Activated naive CD4-positive, alpha-beta T cell treated with anti-CD3 and anti-CD28 coated beads, Interleukin-2, amount 10 ng/mL, durations not matched to agents 7 days and 5 days (primary cell): Measurements from ENCODE around the gene CRACR2B.

Experiments used
- CTCF ChIA-PET: fragments of 350-600 bp; sonication (Branson Sonifier 250); formaldehyde crosslinking; loops from one replicate; lab custom pipeline; 2021; ENCODE audit warnings: antibody characterized with exemption; lab: Charles Lee
- DNase-seq: peaks from one replicate; pipeline ENCODE4 v3.0.0-alpha.2; 2020
- H3K27ac Mint-ChIP-seq: one replicate; pipeline ENCODE4 v1.8.0; 2021; ENCODE audit warnings: mild to moderate bottlenecking, moderate library complexity, mixed read lengths
- H3K27me3 Mint-ChIP-seq: one replicate; pipeline ENCODE4 v1.8.0; 2021; ENCODE audit warnings: mild to moderate bottlenecking, mixed read lengths
- H3K36me3 Mint-ChIP-seq: one replicate; pipeline ENCODE4 v1.8.0; 2021; ENCODE audit warnings: mixed read lengths
- H3K4me1 Mint-ChIP-seq: one replicate; pipeline ENCODE4 v1.8.0; 2021; ENCODE audit warnings: mixed read lengths
- H3K4me3 Mint-ChIP-seq: one replicate; pipeline ENCODE4 v1.8.0; 2021; ENCODE audit warnings: mild to moderate bottlenecking, moderate library complexity, mixed read lengths
- H3K9me3 Mint-ChIP-seq: one replicate; pipeline ENCODE4 v1.8.0; 2021; ENCODE audit warnings: mixed read lengths

CRACR2B gene

GRCh38 chr11:824942-825341 lies 2.8 kb upstream of the CRACR2B start:
- CTCF ChIA-PET = no interaction called here
- H3K36me3 Mint-ChIP-seq = peaks cover 13% of the 10 kb centered on the region
- no peak for DNase-seq
- H3K27ac Mint-ChIP-seq = no peak overlapping the region
- H3K4me3 Mint-ChIP-seq = no peak overlapping the region
- no peaks in the 10 kb centered on the region for H3K9me3 Mint-ChIP-seq
- H3K27me3 Mint-ChIP-seq = peaks cover 27% of the 10 kb centered on the region
- H3K4me1 Mint-ChIP-seq = peaks cover 46% of the 10 kb centered on the region

- DNase-seq = no peak
- Mint-ChIP-seq H3K36me3 (peaks cover 13% of the 10 kb centered on the region), H3K27me3 (peaks cover 33% of the 10 kb centered on the region), H3K4me1 (peaks cover 45% of the 10 kb centered on the region), H3K4me3 (no peak overlapping the region), H3K9me3 (no peaks in the 10 kb centered on the region), H3K27ac (no peak overlapping the region)
- CTCF ChIA-PET = no interaction called here
Measured at GRCh38 chr11:825366-826226, 2.1 kb upstream of the CRACR2B start.

- CTCF ChIA-PET = no interaction called here
Measured at GRCh38 chr11:826227-826621, 1.5 kb upstream of the CRACR2B start.

GRCh38 chr11:826836-827145 lies 928 bp upstream of the CRACR2B start:
- Mint-ChIP-seq H3K4me3 (peak overlapping the region; percentile 78), H3K27me3 (peaks cover 45% of the 10 kb centered on the region), H3K27ac (peak overlapping the region; percentile 76), H3K36me3 (peaks cover 13% of the 10 kb centered on the region), H3K4me1 (peaks cover 44% of the 10 kb centered on the region), H3K9me3 (no peaks in the 10 kb centered on the region)
- no peak for DNase-seq
- CTCF ChIA-PET = no interaction called here

More at GRCh38 chr11:826227-826621, 1.5 kb upstream of the CRACR2B start:
- Mint-ChIP-seq H3K27me3 (peaks cover 40% of the 10 kb centered on the region), H3K4me1 (peaks cover 40% of the 10 kb centered on the region), H3K27ac (peak overlapping the region; percentile 76), H3K4me3 (peak overlapping the region; percentile 78), H3K36me3 (peaks cover 13% of the 10 kb centered on the region), H3K9me3 (no peaks in the 10 kb centered on the region)
- no peak for DNase-seq

GRCh38 chr11:827146-827896 lies 398 bp upstream of the CRACR2B start:
- DNase-seq = peak; percentile 66
- peaks cover 51% of the 10 kb centered on the region for H3K27me3 Mint-ChIP-seq
- CTCF ChIA-PET = no interaction called here
- H3K4me1 Mint-ChIP-seq = peaks cover 49% of the 10 kb centered on the region
- peak overlapping the region; percentile 72 for H3K27ac Mint-ChIP-seq
- peak overlapping the region; percentile 79 for H3K4me3 Mint-ChIP-seq
- H3K9me3 Mint-ChIP-seq = no peaks in the 10 kb centered on the region
- peaks cover 13% of the 10 kb centered on the region for H3K36me3 Mint-ChIP-seq

- no peak for DNase-seq
- Mint-ChIP-seq H3K4me3 (peak overlapping the region; percentile 79), H3K27me3 (peaks cover 56% of the 10 kb centered on the region), H3K4me1 (peaks cover 49% of the 10 kb centered on the region), H3K36me3 (peaks cover 13% of the 10 kb centered on the region), H3K9me3 (no peaks in the 10 kb centered on the region), H3K27ac (no peak overlapping the region)
- CTCF ChIA-PET = interaction anchor here (3.3 kb wide), 1 partner anchor 12 kb away, joined by 9 read pairs; no protein-coding TSS in a partner anchor
Measured at GRCh38 chr11:828506-829175, 922 bp downstream of the CRACR2B start.

- H3K27ac Mint-ChIP-seq = no peak overlapping the region
- peak overlapping the region; percentile 41 for H3K4me3 Mint-ChIP-seq
Measured at GRCh38 chr11:829176-829846, 1.6 kb downstream of the CRACR2B start.

GRCh38 chr11:829847-830294 lies 2.2 kb downstream of the CRACR2B start:
- peaks cover 68% of the 10 kb centered on the region for H3K27me3 Mint-ChIP-seq
- no peak for DNase-seq
- no peaks in the 10 kb centered on the region for H3K9me3 Mint-ChIP-seq
- H3K4me1 Mint-ChIP-seq = peaks cover 55% of the 10 kb centered on the region
- H3K36me3 Mint-ChIP-seq = peaks cover 8% of the 10 kb centered on the region
- H3K4me3 Mint-ChIP-seq = peak overlapping the region; percentile 48
- H3K27ac Mint-ChIP-seq = no peak overlapping the region
- CTCF ChIA-PET = interaction anchor here (3.3 kb wide), 1 partner anchor 11 kb away, joined by 9 read pairs; no protein-coding TSS in a partner anchor

More at GRCh38 chr11:829176-829846, 1.6 kb downstream of the CRACR2B start:
- peaks cover 10% of the 10 kb centered on the region for H3K36me3 Mint-ChIP-seq
- H3K9me3 Mint-ChIP-seq = no peaks in the 10 kb centered on the region
- H3K4me1 Mint-ChIP-seq = peaks cover 55% of the 10 kb centered on the region
- no peak for DNase-seq
- H3K27me3 Mint-ChIP-seq = peaks cover 63% of the 10 kb centered on the region
- CTCF ChIA-PET = interaction anchor here (3.3 kb wide), 1 partner anchor 12 kb away, joined by 9 read pairs; no protein-coding TSS in a partner anchor

GRCh38 chr11:830295-831117 lies 2.8 kb downstream of the CRACR2B start:
- Mint-ChIP-seq H3K27me3 (peaks cover 74% of the 10 kb centered on the region), H3K36me3 (peaks cover 4% of the 10 kb centered on the region), H3K4me3 (peak overlapping the region; percentile 48), H3K9me3 (no peaks in the 10 kb centered on the region), H3K4me1 (peaks cover 50% of the 10 kb centered on the region), H3K27ac (no peak overlapping the region)
- DNase-seq = peak; percentile 75
- CTCF ChIA-PET = interaction anchor here (1.4 to 3.3 kb wide), 2 partner anchors 11 to 17 kb away, joined by 3 to 9 read pairs; no protein-coding TSS in a partner anchor

GRCh38 chr11:831118-831864 lies 3.6 kb downstream of the CRACR2B start:
- Mint-ChIP-seq H3K4me1 (peaks cover 48% of the 10 kb centered on the region), H3K27me3 (peaks cover 74% of the 10 kb centered on the region), H3K4me3 (peak overlapping the region; percentile 35), H3K36me3 (peaks cover 5% of the 10 kb centered on the region), H3K9me3 (no peaks in the 10 kb centered on the region), H3K27ac (no peak overlapping the region)
- CTCF ChIA-PET = interaction anchor here (1.4 to 3.3 kb wide), 2 partner anchors 10 to 17 kb away, joined by 3 to 9 read pairs; no protein-coding TSS in a partner anchor
- no peak for DNase-seq

GRCh38 chr11:831961-832528 lies 4.3 kb downstream of the CRACR2B start:
- CTCF ChIA-PET = interaction anchor here (0.9 to 3.3 kb wide), 3 partner anchors 9 to 16 kb away, joined by 3 to 9 read pairs (median 3); no protein-coding TSS in a partner anchor
- no peak overlapping the region for H3K27ac Mint-ChIP-seq
- peaks cover 43% of the 10 kb centered on the region for H3K4me1 Mint-ChIP-seq
- H3K4me3 Mint-ChIP-seq = peak overlapping the region; percentile 44
- DNase-seq = no peak
- no peaks in the 10 kb centered on the region for H3K9me3 Mint-ChIP-seq
- peaks cover 5% of the 10 kb centered on the region for H3K36me3 Mint-ChIP-seq
- peaks cover 74% of the 10 kb centered on the region for H3K27me3 Mint-ChIP-seq
